DND-41 (cell line): Measurements from ENCODE around the gene MRPS27.
A peak's percentile ranks its signal among the peaks of the same experiment; 100 is the strongest.

Source experiments
- ATAC-seq: fragments of 200-7000 bp; cut with Tn5 transposase; 3 replicates; pipeline ENCODE4 v1.9.1; 2021; ENCODE audit warnings: low read depth; ENCODE audit not compliant: insufficient read depth
- DNase-seq: peaks from one replicate; pipeline ENCODE4 v3.0.0-alpha.2; 2020
- H2AFZ ChIP-seq: 2 replicates; pipeline ENCODE4 v1.6.0; 2012; ENCODE audit warnings: low read depth, low read length
- H3K27ac ChIP-seq: 2 replicates; pipeline ENCODE4 v1.5.1; 2012; ENCODE audit warnings: low read length, inconsistent platforms
- H3K27me3 ChIP-seq: fragments of 200-600 bp; sonication (generic); 2 replicates; pipeline ENCODE4 v1.6.0; 2012; ENCODE audit warnings: low read length, mild to moderate bottlenecking, inconsistent platforms; ENCODE audit not compliant: insufficient read depth, poor library complexity
- H3K36me3 ChIP-seq: 2 replicates; pipeline ENCODE4 v1.5.1; 2012; ENCODE audit warnings: low read length, inconsistent platforms; ENCODE audit not compliant: insufficient read depth
- H3K4me1 ChIP-seq: 2 replicates; pipeline ENCODE4 v1.5.1; 2012; ENCODE audit warnings: mild to moderate bottlenecking, low read length; ENCODE audit not compliant: insufficient read depth
- H3K4me2 ChIP-seq: 2 replicates; pipeline ENCODE4 v1.6.0; 2012; ENCODE audit warnings: mild to moderate bottlenecking, moderate library complexity, low read length, inconsistent platforms; ENCODE audit not compliant: insufficient read depth
- H3K4me3 ChIP-seq, 2 experiments: fragments of 200-600 bp in 1 of 2; shearing (Covaris generic) in 1 of 2; 2 replicates each; pipeline ENCODE4 v1.5.1; 2012 to 2016; ENCODE audit warnings: inconsistent platforms in 2 of 2, low read length in 2 of 2, mild to moderate bottlenecking in 2 of 2, low read depth in 1 of 2, moderate library complexity in 1 of 2
- H3K79me2 ChIP-seq: 2 replicates; pipeline ENCODE4 v1.6.0; 2012; ENCODE audit warnings: low read length, inconsistent platforms; ENCODE audit not compliant: insufficient read depth
- H3K9ac ChIP-seq: 2 replicates; pipeline ENCODE4 v1.6.0; 2012; ENCODE audit warnings: low read depth, mild to moderate bottlenecking, inconsistent platforms, low read length, moderate library complexity
- H3K9me3 ChIP-seq: 2 replicates; pipeline ENCODE4 v1.5.1; 2012; ENCODE audit warnings: low read length, moderate library complexity, mild to moderate bottlenecking, inconsistent platforms; ENCODE audit not compliant: insufficient read depth, severe bottlenecking
- H4K20me1 ChIP-seq: 2 replicates; pipeline ENCODE4 v1.6.0; 2012; ENCODE audit warnings: low read length; ENCODE audit not compliant: insufficient read depth
- CTCF ChIP-seq: IDR thresholded peaks from 2 replicates; pipeline ENCODE4 v1.5.1; 2012; ENCODE audit warnings: borderline replicate concordance, low read length, moderate library complexity, mild to moderate bottlenecking; ENCODE audit not compliant: poor library complexity, severe bottlenecking; ENCODE audit errors: extremely low read depth
- EZH2 ChIP-seq: IDR thresholded peaks from 3 replicates; pipeline ENCODE4 v1.6.1; 2012; ENCODE audit warnings: borderline replicate concordance, low read depth, mild to moderate bottlenecking, moderate library complexity, low read length, inconsistent platforms; ENCODE audit not compliant: severe bottlenecking

MRPS27 gene

GRCh38 chr5:72368271-72368670 is 48.2 kb upstream of the MRPS27 start:
- no peak overlapping the region for H3K9ac ChIP-seq
- H3K27me3 ChIP-seq, result no peaks in the 10 kb centered on the region
- DNase-seq (no peak), ATAC-seq (no peak)
- no peak overlapping the region for H3K4me3 ChIP-seq
- no peak overlapping the region for H3K27ac ChIP-seq
- no peaks in the 10 kb centered on the region for H4K20me1 ChIP-seq
- no peak overlapping the region for H3K4me2 ChIP-seq
- H3K9me3 ChIP-seq, result no peaks in the 10 kb centered on the region
- H3K79me2 ChIP-seq, result no peaks in the 10 kb centered on the region
- no peaks in the 10 kb centered on the region for H3K4me1 ChIP-seq
- TF ChIP-seq EZH2 (no peak), CTCF (no peak)
- H2AFZ ChIP-seq, result no peak overlapping the region
- no peaks in the 10 kb centered on the region for H3K36me3 ChIP-seq

- ATAC-seq (peak; percentile 80), DNase-seq (peak; percentile 38)
- Histone ChIP-seq H2AFZ (no peak overlapping the region), H4K20me1 (no peaks in the 10 kb centered on the region), H3K4me1 (no peaks in the 10 kb centered on the region), H3K36me3 (peaks cover 10% of the 10 kb centered on the region; the same call in 1 of the 2 replicates), H3K27ac (no peak overlapping the region), H3K4me2 (no peak overlapping the region), H3K79me2 (no peaks in the 10 kb centered on the region), H3K4me3 (no peak overlapping the region), H3K9me3 (no peaks in the 10 kb centered on the region), H3K9ac (no peak overlapping the region), H3K27me3 (no peaks in the 10 kb centered on the region)
- TF ChIP-seq CTCF (peak; percentile 54), EZH2 (no peak)
Measured at GRCh38 chr5:72366324-72366976, 46.4 kb upstream of the MRPS27 start.

- no peaks in the 10 kb centered on the region for H3K27me3 ChIP-seq
- peaks cover 20% of the 10 kb centered on the region; the same call in 1 of the 2 replicates for H3K36me3 ChIP-seq
- no peaks in the 10 kb centered on the region for H3K4me1 ChIP-seq
- no peak overlapping the region for H3K27ac ChIP-seq
- ATAC-seq (no peak), DNase-seq (no peak)
- no peaks in the 10 kb centered on the region for H3K9me3 ChIP-seq
- H3K4me3 ChIP-seq, result no peak overlapping the region
- TF ChIP-seq EZH2 (no peak), CTCF (no peak)
- no peaks in the 10 kb centered on the region for H3K79me2 ChIP-seq
- no peak overlapping the region for H3K9ac ChIP-seq
- no peak overlapping the region for H2AFZ ChIP-seq
- no peak overlapping the region for H3K4me2 ChIP-seq
- no peaks in the 10 kb centered on the region for H4K20me1 ChIP-seq
Measured at GRCh38 chr5:72364951-72365350, 44.9 kb upstream of the MRPS27 start.

GRCh38 chr5:72364171-72364570 is 44.1 kb upstream of the MRPS27 start:
- Histone ChIP-seq H2AFZ (no peak overlapping the region), H3K79me2 (no peaks in the 10 kb centered on the region), H3K4me3 (no peak overlapping the region), H3K36me3 (peaks cover 28% of the 10 kb centered on the region; the same call in 1 of the 2 replicates), H3K4me2 (no peak overlapping the region), H3K9me3 (no peaks in the 10 kb centered on the region), H3K4me1 (no peaks in the 10 kb centered on the region), H3K27ac (no peak overlapping the region), H4K20me1 (no peaks in the 10 kb centered on the region), H3K9ac (no peak overlapping the region), H3K27me3 (no peaks in the 10 kb centered on the region)
- ATAC-seq (no peak), DNase-seq (no peak)
- no peak for TF ChIP-seq CTCF
- TF ChIP-seq EZH2, result no peak
